ENCODE measurements around the gene VEPH1.

DNA sequence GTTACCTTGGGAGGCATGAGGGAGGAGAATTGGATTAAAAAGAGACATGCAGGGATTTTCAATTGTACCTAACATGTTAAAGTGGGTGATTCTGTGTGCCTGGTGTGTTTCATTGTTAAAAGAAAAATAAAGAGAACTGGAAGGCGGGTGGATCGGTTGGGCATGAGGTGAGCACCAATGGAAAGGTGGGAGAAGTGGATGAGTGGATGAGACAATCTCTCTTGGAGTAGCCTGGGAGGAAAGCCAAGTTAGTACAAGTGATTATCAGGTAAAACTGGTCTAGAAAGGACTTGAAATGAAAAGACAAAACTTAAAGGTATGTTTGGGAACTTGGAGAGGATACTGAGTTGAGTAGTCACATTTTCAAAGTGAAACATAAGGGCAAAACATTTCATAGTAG is 12.1 kb downstream of the VEPH1 start:
- TF ChIP-seq, protein P1, sequence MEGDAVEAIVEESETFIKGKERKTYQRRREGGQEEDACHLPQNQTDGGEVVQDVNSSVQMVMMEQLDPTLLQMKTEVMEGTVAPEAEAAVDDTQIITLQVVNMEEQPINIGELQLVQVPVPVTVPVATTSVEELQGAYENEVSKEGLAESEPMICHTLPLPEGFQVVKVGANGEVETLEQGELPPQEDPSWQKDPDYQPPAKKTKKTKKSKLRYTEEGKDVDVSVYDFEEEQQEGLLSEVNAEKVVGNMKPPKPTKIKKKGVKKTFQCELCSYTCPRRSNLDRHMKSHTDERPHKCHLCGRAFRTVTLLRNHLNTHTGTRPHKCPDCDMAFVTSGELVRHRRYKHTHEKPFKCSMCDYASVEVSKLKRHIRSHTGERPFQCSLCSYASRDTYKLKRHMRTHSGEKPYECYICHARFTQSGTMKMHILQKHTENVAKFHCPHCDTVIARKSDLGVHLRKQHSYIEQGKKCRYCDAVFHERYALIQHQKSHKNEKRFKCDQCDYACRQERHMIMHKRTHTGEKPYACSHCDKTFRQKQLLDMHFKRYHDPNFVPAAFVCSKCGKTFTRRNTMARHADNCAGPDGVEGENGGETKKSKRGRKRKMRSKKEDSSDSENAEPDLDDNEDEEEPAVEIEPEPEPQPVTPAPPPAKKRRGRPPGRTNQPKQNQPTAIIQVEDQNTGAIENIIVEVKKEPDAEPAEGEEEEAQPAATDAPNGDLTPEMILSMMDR (IDR thresholded peaks at IDR 0.05) = no peak
- TF ChIP-seq POLR2A (IDR thresholded peaks at IDR 0.05) = no peak

Measured in lower leg skin (tissue), 3 donors.